AG20443 (cell line): Measurements from ENCODE around the gene EDDM13.
"Not testable (repeated sequence)": the region's sequence is repeated elsewhere in the genome, so short reads cannot be mapped to it uniquely, and the experiment has no call there.

ENCODE experiments used
- DNase-seq: peaks from one replicate; pipeline ENCODE4 v3.0.0; 2012; ENCODE audit warnings: low spot score, mixed read lengths

The EDDM13 gene

DNA sequence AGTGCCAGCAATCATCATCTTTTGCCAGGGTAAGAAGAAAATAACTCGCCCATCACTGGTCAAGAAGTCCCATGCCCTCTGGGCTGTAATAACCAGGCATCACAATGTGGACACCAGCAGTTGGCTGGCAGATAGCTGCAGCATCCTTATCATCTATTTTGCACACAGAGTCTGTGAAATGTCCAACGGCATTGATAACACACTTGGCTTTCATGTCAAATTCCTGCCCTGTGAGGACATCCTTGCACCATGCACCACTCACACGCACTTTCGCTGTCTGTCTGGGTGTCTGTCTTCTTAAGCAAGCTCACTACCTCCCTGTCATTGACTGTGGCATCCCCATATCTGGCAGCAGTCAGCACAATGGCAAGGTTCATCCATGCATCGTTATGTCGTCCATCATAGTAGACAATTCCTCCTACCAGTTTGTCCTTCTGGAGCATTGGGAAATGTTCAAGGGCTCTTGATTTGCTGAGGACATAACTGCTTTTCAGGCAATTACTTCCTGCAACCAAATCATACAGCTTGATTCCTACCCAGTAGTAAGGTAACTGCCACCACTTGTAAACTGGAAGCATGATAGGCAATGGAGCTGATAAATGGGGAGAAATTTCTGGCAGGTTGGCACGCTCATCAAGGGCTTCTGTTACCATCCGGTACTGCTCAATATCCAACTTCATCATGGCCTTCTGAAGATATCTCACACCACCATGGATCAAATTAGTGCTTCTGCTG, 48.9 kb downstream of the EDDM13 start:
- DNase-seq, result no peak

DNA sequence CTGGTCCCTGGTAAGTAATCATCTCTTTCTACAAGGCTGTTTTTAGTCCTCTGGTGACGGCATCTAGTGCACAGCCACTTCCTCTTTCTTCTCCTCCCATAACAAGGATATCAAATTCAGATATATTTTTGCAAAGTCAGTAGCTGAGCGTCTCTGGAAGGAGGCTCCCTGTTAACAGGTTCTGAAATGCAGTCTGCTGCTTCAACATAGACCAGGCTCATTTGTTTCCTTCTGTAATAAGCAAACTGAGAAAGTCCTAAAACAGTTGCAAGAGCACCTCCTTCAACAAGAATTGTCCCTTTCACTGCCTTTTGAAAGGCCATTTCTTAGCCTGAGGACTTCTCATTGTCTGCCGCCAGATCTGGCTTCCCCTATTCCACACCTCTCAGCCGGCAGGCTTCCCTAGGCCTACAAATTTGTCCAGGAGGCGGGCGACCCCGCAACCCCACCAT, 49.5 kb downstream of the EDDM13 start:
- DNase-seq, result no peak

DNA sequence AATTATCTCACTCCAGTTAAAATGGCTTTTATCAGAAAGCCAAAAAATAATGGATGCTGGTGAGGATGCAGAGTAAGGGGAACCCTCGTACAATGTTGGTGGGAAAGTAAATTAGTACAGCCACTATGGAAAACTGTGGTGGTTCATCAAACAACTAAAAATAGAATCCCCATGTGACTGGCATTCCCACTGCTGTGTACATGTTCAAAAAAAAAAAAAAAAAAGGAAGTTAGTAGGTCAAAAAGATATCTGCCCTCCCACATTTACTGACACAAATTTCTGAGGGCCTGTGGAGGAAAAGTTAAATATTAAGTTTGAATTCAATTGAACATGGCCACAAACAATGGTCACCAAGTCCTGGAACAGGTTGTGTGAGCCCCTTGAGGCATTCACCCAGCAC, 51.9 kb downstream of the EDDM13 start:
- no peak for DNase-seq

DNA sequence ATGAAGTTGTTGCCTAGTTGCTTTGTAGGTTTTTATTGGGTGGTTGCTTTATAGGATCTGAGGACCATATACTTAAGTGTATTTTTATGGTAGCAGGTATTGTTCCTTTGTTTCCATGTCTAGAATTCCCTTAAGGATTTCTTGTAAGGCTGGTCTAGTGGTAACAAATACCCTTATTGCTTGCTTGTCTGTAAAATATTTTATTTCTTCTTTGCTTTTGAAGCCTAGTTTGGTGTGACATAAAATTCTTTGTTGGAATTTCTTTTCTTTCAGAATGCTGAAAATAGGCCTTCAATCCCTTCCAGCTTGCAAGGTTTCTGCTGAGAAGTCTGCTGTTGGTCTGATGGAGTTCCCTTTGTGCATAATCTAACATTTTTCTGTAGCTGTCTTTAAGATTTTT, 60.1 kb downstream of the EDDM13 start:
- DNase-seq, result no peak

DNA sequence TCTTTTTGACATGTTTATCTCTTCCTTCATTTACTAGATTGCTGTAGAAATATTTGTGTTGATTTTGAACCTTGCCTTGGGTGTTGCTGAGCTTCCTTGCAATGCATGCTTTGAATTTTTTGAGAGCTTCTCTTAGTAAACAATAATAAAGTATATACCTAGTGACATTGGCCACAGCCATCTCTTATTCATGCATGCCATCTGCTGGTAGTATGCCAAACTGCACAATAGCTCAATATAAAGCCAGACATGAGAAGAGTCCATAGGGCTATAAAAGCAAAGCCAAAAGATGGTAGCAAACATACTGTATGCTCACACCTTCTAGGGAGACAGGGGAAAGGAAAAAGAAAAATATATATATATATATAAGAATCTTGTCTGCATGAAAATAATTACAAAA, 61.0 kb downstream of the EDDM13 start:
- DNase-seq, result peak; percentile 61

DNA sequence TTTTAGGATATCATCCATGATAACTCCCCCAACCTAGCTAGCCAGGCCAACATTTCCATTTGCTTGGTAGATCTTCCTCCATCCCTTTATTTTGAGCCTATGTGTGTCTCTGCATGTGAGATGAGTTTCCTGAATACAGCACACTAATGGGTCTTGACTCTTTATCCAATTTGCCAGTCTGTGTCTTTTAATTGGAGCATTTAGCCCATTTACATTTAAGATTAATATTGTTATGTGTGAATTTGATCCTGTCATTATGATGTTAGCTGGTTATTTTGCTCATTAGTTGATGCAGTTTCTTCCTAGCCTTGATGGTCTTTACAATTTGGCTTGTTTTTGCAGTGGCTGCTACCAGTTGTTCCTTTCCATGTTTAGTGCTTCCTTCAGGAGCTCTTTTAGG, 62.8 kb downstream of the EDDM13 start:
- DNase-seq, result not testable (repeated sequence)

DNA sequence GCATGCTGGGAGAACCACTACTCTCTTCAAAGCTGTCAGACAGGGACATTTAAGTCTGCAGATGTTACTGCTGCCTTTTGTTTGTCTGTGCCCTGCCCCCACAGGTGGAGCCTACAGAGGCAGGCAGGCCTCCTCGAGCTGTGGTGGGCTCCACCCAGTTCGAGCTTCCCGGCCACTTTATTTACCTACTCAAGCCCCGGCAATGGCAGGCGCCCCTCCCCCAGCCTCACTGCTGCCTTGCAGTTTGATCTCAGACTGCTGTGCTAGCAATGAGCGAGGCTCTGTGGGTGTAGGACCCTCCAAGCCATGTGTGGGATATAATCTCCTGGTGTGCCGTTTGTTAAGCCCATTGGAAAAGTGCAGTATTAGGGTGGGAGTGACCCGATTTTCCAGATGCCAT, 64.5 kb downstream of the EDDM13 start:
- DNase-seq, result not testable (repeated sequence)

DNA sequence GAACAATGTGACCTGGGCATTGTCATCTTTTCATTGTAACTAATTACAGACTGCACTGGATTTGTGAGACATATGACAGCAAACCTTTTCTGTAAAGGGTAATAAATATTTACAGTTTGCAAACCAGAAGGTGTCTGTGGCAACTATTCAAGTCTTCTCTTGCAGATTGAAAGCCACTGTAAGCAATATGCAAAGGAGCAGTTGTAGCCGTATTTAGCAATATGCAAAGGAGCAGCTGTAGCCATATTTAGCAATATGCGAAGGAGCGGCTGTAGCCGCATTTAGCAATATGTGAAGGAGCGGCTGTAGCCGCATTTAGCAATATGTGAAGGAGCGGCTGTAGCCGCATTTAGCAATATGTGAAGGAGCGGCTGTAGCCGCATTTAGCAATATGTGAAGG, 66.5 kb downstream of the EDDM13 start:
- DNase-seq, result not testable (repeated sequence)

DNA sequence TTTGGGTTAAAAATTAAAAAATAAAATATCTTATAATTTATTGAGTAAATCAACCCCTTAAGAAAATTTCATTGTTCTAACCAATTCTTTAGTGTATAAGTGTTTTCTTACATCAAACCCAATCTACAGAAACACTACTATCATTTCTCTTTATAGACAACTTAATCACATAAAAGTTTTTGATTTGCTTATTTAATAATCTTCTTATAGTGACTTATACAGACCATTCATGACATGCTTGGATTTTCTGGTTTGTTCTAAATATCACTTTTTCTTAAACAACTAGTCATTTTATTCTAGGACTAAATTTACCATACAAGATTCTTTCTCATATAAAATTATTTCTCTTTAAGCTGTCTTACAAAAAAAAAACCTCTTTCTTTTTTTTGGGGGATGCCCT, 69.4 kb downstream of the EDDM13 start:
- DNase-seq, result no peak

DNA sequence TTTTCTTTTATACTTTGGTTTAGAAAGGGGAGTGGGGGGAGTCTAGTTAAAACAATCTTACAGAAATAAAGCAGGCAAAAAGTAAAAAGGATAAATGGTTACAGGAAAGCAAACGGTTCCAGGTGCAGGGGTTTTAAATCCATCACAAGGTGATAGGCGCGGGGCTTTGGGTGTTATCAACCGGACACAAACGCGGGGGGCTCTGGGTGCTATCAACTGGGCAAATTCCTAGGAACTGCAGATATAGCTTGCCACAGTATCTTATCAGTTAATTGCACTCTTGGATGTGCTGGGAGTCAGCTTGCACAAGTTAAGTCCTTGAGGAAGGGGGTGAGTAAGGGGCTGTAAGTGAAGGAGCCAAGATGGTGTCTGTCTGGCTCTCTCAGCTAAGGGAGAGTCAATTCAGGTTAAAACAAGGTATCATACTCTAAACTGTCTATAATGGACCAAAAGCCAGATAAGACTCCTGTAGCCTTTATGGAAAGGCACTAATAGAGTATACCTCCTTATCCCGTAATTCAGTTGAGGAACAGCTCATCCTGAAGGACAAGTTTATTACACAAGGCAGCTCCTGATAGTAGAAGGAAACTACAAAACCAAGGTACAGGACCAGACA, 74.7 kb downstream of the EDDM13 start:
- DNase-seq, result no peak

DNA sequence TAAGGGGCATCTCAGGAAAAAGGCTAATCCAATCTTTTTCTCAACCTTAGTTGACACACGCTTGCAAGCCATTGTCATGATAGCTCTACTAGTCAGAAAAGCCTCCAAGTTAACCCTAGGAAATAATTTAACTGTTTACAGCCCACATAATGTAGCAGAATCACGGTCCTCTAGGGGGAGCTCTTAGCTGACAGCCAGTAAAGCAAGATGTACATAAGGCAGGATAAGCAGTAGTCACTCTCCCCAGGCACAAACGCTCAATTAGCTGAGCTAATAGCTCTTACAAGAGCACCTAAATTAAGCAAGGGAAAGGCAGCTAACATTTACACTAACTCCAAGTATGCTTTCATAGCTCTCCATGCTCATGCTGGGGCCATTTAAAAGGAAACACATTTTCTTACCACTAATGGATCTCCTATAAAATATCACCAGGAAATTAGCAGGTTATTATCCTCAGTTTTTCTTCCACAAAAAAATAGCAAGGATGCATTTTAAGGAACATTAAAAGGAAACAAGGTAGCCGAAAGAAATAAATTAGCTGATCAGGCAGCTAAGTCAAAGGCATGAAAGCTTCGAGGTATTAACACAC, 75.8 kb downstream of the EDDM13 start:
- DNase-seq, result no peak

DNA sequence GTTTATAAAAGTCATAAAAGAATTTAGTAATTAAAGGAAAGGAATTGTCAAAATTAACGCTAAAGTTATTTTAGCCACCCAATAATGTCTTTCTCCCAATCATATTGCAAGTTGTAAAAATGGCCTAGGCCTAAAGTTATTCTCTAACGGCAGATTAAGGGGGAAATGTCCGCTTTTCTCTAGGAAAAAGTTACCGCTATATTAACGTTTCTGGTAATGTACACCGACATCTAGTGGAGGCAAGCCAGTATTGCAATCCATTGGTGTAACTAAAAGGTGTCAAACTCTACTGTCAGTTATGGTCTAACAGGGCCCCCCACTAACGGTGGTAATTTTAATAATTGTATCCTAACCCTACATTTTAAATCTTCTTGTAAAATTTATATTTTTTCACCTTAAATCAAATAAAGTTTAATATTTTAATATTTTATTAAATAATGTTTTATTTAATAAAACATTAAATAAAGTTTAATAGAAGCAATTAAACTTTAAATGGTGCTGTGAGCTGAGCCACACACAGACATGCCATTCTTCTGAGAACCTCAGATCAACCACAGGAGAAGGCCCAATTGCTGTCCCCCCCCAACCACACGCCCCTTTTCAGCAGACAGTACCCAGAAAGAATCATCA, 78.0 kb downstream of the EDDM13 start:
- peak; percentile 41 for DNase-seq

DNA sequence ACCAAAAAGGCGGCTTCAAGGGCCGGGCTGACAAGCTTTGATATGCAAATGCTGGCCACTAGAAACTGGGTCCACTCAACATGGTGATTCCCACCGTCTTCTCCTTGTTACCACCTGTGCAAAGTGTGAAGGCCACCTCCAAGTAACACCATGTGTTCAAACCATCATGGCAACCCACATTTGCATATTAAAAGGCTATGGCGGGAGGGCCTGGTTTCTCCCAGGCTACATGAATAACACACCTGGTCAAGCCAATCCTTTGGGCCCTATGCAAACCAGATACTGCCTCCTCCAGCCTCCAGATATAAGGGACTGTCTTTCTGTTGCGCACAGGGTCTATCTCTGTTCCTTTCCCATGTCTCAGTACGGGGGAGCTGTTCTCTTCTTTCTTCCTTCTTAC, 78.7 kb downstream of the EDDM13 start:
- DNase-seq, result no peak

DNA sequence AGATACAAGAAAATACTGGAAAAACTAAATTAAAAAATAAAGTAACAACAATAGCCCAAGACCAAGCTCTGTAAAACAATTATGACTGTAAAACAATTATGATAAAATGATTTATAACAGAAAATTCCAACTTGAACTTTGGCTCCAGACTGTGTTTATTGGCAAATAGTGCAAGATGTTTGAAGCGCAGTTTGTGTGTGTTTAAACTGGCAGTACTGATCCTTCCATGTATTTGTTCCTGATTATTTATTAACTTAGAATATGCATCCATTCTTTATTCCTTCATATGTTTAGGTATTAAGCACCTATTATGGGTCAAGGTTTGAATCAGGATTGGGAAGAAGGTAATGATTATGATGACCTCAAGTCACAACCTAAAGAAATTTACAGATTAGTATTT, 83.0 kb downstream of the EDDM13 start:
- no peak for DNase-seq

DNA sequence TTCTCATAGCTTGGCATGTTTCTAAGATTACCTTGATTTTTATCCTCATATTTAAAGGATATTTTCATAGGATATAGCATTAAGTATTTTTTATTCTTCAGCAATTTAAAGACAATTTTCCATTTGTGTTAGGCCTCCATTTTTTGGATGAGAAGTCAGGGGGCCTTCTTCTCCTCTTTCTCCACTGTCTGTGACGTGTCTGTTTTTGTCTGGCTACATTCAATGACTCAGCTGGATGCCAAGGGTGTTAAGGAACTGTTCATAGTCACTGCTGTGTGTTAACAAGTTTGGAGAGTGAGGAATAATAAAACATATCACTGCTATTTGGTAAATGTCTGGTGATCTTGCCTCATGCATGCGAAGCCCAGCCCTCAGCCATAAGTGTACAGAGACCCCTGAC, 84.4 kb downstream of the EDDM13 start:
- no peak for DNase-seq
